ENCODE data around the gene ERC2.
A peak's percentile ranks its signal among the peaks of the same experiment; 100 is the strongest.
"Not testable (repeated sequence)": the region's sequence is repeated elsewhere in the genome, so short reads cannot be mapped to it uniquely, and the experiment has no call there.

Gene ERC2

DNA sequence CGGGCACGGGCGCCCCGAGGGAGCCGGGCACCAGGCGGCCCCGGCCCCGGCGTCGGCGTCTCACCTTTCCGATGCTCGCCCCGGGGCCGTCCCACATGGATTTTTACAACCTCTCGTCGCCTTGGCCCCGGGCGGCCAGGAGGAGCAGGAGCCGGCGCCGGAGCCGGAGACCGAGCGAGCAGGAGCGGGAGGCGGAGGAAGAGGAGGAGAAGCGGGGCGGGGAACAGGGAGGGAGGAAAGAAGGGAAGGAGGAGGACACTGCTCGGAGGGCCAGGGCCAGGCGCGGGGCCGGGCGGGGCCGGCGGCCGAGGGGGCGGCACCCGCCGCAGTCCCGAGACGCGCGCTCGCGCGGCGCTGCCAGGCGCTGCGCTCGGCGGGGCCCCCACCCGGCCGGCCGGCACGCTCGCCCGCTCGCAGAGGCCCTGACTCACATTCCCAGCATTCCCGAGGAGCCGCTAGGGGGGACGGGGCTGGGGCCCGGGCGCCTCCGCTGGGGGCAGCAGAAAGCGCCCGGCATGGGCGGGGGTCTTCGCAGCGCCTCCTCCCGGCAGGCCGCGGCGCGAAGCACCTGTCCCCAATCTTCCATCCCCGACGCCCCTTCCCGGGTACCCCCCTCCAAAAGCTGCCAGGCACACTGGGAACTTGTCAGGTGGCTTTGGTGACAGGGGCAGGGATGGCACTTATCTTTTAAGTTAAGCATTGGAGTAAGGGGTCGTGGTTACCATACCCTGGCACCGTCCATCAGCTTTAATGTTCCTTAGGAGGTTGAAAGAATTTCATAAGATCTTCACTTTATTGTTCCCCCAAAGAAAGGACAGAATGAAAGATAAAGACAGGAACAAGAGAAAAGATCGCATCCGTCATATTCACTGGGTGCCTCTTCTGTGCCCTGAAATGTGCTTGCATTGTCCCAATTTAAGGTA lies at the start of gene ERC2:
Gene ERC2, minus strand, starts transcription at position 284 of the 923 bp plus-strand sequence.
- no peak for DNase-seq (ENCODE audit: low spot score)

DNA sequence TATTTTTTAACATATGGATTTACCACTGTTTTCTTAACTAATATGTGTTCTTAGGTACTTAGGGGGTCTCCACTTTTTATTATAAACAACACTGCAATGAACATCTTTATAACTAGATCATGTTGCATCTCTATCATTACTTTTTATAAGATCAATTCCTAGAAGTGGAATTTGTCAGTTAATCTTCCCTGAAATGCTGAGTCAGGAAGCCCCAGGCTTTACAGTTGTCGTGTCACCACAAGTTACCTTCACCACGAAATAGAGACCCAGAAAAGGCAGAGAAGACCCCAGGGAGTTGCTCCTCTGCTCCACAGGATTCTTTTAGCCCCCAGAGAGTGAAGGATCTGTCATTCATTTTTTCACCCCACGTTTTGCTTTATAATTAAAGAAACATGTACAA lies 34.5 kb upstream of the ERC2 start:
- no peak for DNase-seq (ENCODE audit: low spot score)
- FAIRE-seq = no peak

More for the DNA sequence above, at the start of gene ERC2:
- no peak for FAIRE-seq

DNA sequence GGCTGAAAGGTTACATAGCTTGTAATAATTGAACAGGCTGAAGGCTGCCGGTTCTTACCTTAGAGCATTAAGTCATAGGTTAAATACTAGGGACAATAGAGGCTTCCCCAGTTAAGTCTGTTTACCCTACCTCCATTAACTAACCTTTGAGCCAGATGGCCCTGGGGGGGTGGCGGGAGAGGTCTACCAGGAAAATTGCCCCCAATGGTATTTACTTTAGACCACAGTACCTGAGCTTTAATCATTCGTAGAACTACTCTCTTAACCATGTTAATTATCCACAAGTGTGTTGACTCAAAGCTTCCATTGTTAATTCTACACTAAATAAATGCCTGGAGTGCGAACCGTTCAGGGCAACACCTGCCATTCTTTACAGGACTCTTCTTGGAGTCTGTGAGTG lies 28.1 kb upstream of the ERC2 start:
- FAIRE-seq; DNase-seq (ENCODE audit: low spot score): not testable (repeated sequence)

DNA sequence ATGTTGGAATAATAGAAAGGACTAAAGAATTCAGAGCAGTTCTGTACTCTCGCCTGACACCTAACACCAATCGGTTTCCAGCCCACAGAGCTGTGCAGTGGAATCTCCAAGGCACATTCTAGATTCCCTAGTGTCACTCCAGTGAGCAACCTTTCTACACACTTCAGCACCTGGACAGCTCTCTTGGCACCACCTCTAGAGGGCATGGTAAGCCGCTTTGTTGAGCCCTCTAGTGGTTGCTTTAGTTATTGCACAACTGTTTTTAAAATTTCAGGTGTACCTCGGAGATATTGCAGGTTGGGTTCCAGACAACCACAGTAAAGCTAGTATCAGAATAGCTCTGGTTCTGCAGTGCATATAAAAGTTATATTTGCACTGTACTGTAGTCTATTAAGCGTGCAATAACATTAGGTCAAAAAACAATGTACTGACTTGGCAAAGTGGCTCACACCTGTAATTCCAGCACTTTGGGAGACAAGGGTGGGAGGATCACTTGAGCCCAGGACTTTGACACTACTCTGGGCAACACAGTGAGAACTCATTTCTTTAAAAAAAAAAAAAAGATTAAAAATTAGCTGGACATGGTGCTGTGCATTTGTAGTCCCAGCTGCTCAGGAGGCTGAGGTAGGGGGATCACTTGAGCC lies 26.5 kb upstream of the ERC2 start:
- DNase-seq (ENCODE audit: low spot score) (peak; percentile 67), FAIRE-seq (peak; percentile 52)

DNA sequence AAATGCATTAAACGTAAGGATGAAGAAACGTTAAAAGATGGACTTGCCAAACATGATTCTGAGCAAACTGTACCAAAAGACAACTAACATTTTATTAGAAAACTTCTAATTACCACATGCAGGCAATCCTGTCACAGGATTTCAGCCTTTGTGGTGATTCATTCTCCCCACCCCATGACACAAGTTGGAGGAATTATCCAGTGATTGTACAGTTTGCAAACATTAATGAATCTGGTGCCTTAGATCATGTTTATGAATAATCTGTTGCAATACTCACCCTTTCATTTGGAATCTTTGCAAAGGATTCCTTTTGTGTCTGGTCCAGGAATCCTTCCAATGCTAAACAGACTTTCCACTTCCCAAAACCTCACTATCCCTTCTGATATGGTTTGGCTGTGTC lies 23.3 kb upstream of the ERC2 start:
- DNase-seq (ENCODE audit: low spot score) = no peak
- no peak for FAIRE-seq

DNA sequence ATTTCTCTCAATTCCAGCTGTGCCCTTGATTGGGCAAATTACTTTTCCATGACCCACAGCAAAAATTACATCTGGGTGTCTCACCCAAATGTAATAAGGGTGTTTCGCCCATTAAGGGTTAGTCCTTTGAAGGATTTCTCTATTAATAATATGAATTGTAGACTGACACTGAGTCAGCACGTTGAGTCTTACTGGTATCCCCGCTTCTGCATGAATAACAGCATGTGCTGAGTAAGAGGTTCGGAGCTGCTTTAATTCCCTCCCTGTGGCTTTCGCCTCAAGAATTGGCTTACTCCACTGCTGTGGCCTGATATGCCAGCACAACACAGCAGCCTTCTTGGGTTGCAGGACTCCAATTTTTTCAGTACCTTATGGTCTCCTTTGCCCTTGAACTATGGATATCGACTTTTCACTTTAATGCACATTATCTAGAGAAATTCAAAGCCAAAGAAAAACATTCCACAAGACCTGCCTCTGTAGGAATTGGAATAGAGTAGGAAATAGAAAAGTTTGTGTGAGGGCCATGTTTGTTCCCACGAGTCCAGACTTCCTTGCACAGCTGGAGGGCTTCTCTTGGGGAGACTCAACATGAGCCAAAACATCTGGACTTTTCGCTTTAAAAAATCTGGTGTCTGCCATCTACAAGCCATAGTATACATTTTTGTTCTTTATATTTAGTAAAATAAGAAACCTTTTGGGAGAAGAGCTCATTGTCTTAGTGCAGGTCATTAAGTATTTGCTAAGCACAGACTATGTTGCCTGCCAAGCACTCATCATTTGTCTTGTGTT lies 20.7 kb upstream of the ERC2 start:
- DNase-seq (ENCODE audit: low spot score) = no peak
- FAIRE-seq = no peak

DNA sequence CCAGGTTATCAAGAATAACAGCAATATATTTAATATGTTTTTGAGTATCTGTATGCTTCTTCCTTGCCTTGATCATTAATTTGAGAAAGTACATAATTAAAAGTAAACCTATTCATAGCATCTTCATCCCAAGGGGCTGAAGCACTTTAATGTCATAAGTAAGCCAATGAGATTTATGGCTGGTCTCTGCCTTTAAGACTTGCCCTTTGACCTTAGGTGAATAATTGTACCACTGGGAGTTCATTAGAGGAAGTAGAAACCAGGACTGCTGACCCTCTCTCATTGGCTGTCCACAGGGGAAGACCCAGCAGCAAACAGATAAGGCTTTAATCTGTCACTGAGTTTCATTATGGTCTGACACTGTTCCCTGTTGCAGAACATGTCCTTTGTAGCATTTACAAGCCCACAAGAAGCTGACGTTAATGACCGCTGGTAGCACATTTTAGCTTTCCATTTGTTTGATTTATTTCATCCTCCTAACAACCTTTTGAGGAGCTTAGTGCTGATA lies 16.3 kb upstream of the ERC2 start:
- no peak for FAIRE-seq
- no peak for DNase-seq (ENCODE audit: low spot score)

DNA sequence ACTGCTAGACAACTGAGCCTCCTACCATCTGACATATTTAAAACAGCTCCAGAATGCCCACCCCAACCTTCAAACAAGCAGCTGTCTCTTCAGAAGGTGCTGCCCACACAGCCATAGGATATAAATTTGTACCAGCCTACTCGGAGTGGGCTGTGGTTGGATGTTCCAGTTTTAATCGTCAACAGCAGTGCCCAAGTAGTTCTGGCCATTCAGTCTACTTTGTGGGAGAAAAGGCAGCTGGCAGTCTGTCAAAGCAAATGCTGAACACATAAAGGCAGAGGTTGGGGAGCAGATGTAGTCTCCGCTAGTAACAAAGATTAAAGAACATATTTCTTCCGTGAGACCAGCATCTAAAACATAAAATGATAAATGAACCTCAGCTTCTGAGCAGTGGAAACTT lies 15.9 kb upstream of the ERC2 start:
- FAIRE-seq (no peak), DNase-seq (ENCODE audit: low spot score) (no peak)

DNA sequence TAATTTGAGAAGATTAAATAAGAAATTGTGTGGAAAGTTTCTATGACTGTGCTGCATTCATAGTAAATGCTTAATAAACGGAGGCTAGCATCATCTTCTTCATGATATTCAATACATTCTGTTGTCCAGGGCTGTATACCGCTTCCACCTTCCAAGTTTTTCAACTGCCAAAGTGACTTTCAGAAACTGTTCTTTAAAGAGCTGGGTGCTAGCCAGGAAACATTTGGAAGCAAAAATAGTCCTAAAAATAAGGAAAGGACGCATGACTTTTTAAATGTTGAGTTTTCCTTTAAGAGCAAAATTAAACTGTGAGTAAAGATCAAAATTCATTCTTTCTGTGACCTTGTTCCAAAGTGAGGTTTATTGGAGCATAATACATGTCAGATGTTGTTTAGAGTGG lies 9.4 kb upstream of the ERC2 start:
- DNase-seq (ENCODE audit: low spot score) (no peak), FAIRE-seq (no peak)

DNA sequence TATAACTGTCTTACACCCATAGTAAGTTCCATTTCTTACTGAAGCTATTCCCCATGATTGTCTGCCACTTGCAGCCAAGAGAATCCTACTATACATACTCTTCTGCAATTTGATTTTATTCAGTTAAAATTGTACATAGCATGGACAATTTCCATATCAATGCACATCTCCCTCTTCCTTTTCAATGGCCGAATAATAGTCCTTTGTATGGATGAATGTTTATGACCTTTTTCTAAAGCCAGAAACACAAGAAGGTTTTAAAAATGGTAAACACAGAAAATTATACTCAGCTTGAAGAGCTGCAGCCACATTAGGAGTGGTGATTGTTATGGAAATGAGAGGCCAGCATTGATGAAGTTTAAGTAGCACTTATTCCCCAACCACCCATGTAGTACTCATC lies 8.5 kb upstream of the ERC2 start:
- FAIRE-seq = no peak
- DNase-seq (ENCODE audit: low spot score) = no peak

DNA sequence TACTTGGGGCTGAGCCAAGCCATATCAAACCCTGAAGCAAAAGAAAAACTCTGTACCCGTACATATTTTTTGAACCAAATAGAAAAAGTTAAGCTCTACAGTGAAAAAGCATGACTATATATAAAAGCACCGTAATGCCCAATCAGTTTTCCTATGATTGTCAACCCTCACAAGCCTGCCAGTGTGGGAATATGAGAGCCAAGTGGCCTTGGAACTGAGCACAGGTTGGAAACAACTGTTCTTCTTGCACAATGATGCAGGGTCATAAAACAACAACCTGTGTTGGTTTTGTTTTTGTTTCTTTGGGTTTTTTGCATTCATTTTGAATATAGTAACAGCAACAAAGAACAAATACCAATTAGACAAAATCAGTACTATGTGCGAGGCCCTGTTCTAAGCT lies 3.5 kb upstream of the ERC2 start:
- FAIRE-seq (no peak), DNase-seq (ENCODE audit: low spot score) (no peak)

DNA sequence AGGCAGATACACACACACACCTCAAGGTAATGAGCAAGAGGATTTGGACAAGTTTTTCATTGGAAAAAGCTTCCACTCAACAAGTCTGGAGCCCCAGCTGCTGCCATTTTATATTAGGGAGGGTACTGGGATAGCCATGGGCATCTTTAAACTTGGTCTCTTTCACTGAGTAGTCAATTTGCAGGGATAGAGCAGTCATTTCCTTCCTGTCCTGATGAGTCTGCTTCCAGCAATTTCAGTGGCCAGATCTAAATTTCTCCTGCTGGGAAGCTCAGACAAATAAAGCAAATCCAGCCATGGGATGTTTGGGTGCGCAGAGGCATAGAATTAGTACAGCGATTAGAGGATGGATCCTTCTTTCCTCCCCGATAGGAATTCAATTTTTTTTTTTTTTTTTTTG lies 874 bp upstream of the ERC2 start:
- DNase-seq (ENCODE audit: low spot score) (no peak), FAIRE-seq (no peak)

DNA sequence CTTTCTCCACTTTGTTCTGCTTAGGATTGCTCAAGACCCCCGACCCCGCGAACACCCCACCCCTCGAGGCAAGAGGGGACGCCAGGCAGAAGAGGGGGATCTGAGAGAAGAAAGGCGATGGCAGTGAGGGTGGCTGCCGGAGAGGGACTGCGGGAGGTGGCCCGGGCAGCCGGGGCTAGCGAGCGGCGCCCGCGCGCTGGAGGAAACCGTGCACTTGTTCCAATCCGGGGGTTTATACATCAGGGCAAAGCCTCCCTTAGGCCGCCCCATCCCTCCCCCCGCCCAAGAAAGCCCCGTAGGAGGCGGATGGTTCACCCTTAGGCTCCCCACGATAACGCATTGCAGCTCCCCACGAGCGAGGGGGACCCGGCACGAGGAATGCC lies 475 bp downstream of the ERC2 start:
- no peak for FAIRE-seq
- DNase-seq (ENCODE audit: low spot score) = no peak

DNA sequence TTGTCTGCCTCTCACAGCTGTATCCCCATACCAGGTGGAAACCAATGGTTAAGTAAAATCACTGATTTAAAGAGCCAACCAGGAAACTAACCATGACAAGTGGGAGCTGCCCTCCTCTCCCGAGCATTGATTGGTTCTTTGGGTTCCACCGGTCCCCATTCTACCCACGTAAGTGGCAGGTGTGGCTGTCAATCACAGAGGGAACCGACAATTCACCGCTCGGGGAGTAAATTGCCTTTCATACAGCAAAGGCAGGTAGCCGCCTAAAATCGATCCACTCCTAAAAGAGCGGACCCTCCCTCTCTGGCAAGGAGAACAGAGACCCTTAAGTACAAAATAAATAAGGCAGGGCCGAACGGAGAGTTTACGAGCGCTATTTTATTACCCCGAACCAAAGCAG lies 1.2 kb downstream of the ERC2 start:
- FAIRE-seq = no peak
- DNase-seq (ENCODE audit: low spot score) = no peak

DNA sequence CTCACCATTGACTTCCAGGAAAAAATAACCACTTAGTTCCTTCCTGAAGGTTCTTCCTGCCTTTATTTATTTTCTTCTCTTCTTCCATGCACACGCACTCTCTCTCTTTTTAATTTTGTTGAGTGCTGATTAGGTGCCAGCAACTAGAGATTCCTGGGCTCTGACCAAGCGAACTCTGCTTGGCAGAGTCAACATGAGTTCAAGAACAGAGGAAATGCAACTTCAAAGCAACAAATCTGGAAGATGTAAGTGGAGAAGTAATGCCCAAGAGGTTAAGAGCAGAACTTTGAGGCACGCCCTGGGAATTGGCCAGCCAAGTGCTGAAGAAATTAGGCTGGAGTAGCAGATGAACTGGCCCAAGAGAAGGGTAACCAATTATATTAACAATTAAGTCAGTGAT lies 8.5 kb downstream of the ERC2 start:
- DNase-seq (ENCODE audit: low spot score) (no peak), FAIRE-seq (no peak)

DNA sequence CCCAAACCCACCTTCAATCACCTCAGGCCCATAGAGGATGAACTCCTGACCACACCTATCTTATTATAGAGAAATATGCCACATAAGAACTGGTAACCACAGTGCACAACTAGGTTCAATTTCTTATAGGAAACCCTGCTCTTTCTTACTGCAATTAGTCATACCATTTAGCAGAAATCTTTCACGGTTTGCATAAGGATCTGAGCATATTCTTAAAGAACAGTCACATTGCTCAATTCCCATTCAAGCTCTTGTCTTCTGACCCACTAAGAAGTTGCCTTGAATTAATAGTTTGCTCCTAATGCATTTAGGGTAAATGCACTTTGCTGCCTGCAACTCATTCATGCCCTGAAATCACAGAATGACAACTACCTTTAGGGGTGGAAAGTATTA lies 9.2 kb downstream of the ERC2 start:
- no peak for FAIRE-seq

DNA sequence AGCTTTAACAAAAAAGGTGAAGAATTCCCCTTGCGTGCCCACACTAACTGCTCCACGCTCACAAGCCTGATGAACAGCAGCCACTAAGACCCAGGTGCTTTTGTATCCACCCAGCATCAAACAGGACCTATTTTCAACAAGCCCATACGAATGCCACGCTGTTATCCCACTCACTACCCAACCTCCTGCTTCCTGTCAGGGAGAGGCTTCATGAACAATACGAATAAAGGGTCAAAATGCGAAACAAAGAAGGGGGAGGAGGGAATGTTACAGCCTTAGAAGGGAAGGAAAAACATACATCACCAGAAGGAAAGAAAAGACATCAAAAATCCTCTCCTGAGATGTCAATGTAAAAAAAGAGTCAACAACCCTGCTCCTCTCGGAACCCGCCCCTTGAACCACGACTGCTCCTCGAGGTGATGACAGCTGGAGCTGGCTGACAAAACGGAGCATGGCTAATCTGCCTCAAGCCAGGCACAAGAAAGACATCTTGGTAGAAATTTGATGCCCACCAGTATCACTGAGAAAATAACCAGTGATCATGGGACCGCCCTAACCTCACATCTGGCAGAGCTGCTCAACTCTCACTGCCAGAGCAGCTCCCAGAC lies 9.7 kb downstream of the ERC2 start:
- DNase-seq (ENCODE audit: low spot score) (no peak), FAIRE-seq (no peak)

More for the DNA sequence above, 9.2 kb downstream of the ERC2 start:
- DNase-seq (ENCODE audit: low spot score) = no peak

DNA sequence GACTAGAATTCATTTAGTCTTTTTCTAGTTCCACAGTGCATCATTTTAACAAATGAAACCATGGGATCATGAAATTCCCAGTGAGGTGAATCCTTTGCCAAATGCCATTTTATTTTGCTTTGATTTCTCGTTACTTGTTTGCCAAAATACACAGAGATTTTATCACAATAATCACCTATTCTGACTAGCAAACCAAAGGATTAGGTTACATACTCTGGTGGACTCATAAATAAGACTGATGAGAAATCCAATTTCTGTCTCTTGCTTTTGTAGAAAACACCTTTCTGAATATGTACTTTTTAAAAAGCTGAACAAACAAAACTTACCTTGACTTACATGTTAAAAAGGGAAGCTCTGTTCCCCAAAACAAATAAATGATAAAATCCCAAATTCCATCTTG lies 12.2 kb downstream of the ERC2 start:
- no peak for DNase-seq (ENCODE audit: low spot score)

DNA sequence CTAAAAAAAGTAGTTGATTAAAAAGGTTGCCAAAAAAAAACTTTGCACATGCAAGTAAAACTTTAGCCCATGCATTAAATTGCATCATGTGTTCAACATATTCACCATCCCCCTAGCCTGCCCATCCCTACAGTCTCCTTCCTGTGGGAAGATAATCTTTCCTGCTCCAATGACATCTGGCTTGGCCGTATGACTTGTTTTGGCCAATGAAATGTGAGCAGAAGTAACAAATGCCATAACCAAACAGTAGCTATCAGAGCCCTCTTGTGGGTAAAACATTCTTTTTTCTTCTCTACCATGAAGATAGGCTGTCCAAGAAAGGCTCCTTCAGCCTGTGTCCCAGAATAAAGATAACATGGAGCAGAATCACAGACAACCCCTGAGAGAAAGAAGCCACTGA lies 15.3 kb downstream of the ERC2 start:
- DNase-seq (ENCODE audit: low spot score) = no peak
- FAIRE-seq = no peak

More for the DNA sequence above, 12.2 kb downstream of the ERC2 start:
- FAIRE-seq = no peak

DNA sequence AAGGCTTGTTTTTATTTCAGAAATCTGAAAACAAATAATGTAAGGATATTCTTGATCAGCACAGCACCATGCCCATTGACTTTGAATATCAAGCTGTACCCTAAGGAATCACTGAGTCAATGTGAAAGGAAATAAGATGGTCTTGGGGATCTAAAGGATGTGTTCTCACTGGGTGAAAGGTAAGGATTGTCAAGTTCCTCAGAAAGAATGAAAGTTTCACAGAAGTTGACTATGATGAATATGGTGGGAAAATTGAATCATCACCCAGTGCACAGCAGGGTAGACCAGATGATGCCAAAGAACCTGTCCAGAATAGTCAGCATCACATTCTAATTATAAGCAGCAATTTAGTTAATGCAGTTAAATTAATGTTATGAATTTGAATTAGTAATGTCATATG lies 16.2 kb downstream of the ERC2 start:
- no peak for FAIRE-seq
- no peak for DNase-seq (ENCODE audit: low spot score)

DNA sequence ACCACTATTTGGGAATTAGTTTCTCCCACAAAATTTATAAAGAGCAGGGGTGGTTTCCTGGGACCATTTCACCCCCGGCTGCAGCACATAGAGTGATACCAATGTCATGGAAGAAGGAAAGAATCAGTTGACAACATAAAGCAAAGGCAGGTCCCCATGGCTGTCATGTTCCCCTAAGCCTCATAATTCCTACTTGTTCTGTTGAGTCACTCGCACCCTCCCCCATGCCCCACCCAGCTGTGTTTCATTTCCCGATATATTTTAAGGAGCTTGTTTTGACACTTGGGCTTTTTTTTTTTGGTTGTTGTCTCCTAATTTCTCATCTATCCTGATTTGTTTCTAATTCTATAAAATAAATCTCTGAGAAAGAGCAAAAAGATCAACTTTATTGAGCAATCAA lies 24.9 kb downstream of the ERC2 start:
- DNase-seq (ENCODE audit: low spot score) (no peak), FAIRE-seq (no peak)

DNA sequence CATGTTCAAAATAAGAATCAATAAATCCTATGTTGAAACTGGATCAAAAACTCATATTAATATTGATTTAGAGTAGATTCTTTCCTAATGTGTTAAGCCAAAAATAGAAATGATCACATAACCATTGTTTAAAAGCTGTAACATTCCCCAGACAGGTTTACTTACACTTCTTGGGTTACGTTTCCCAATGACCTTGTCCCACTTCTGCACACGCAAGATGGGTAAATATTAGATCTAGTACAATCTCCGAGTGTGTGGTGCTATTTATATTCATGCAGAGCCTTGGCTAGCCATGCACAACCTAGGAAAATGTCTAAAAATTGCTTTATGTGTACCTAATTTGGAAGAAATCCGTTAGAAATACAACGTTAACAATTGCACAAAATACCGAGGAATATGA lies 39.6 kb downstream of the ERC2 start:
- FAIRE-seq (no peak), DNase-seq (ENCODE audit: low spot score) (no peak)

Data from RCC 7860 (cell line).